ENCODE data around the gene CPA3. TPM values are rescaled to one million over a fixed set of nuclear protein-coding genes. Genes with fewer than 3 reads are reported as not detected.

CPA3 gene
- total RNA-seq, 1 donor from 2014 or later: not detected

- no peaks in the 10 kb centered on the region for H3K9me3 Mint-ChIP-seq (ENCODE audit: unreplicated experiment)
- no peak for DNase-seq
- no peak overlapping the region for H3K4me3 Mint-ChIP-seq (ENCODE audit: unreplicated experiment)
- no peaks in the 10 kb centered on the region for H3K4me1 Mint-ChIP-seq (ENCODE audit: low read depth, unreplicated experiment)
- H3K27ac Mint-ChIP-seq (ENCODE audit: unreplicated experiment): no peak overlapping the region
- TF ChIP-seq CTCF (IDR thresholded peaks at IDR 0.05; ENCODE audit: partially characterized antibody, unreplicated experiment): no peak
- no peaks in the 10 kb centered on the region for H3K36me3 Mint-ChIP-seq (ENCODE audit: unreplicated experiment)
- no peaks in the 10 kb centered on the region for H3K27me3 Mint-ChIP-seq (ENCODE audit: unreplicated experiment)
These were observed 17.7 kb upstream of the CPA3 start for GRCh38 chr3:148847351-148847750.

- Mint-ChIP-seq H3K9me3 (ENCODE audit: unreplicated experiment) (no peaks in the 10 kb centered on the region), H3K36me3 (ENCODE audit: unreplicated experiment) (no peaks in the 10 kb centered on the region), H3K27me3 (ENCODE audit: unreplicated experiment) (no peaks in the 10 kb centered on the region), H3K4me3 (ENCODE audit: unreplicated experiment) (no peak overlapping the region), H3K27ac (ENCODE audit: unreplicated experiment) (no peak overlapping the region), H3K4me1 (ENCODE audit: low read depth, unreplicated experiment) (no peaks in the 10 kb centered on the region)
- TF ChIP-seq CTCF (IDR thresholded peaks at IDR 0.05; ENCODE audit: partially characterized antibody, unreplicated experiment): no peak
- DNase-seq: no peak
These were observed 16.7 kb upstream of the CPA3 start for GRCh38 chr3:148848410-148848809.

- Mint-ChIP-seq H3K27me3 (ENCODE audit: unreplicated experiment) (no peaks in the 10 kb centered on the region), H3K4me3 (ENCODE audit: unreplicated experiment) (no peak overlapping the region), H3K36me3 (ENCODE audit: unreplicated experiment) (no peaks in the 10 kb centered on the region), H3K9me3 (ENCODE audit: unreplicated experiment) (no peaks in the 10 kb centered on the region), H3K4me1 (ENCODE audit: low read depth, unreplicated experiment) (no peaks in the 10 kb centered on the region), H3K27ac (ENCODE audit: unreplicated experiment) (no peak overlapping the region)
- no peak for TF ChIP-seq CTCF (IDR thresholded peaks at IDR 0.05; ENCODE audit: partially characterized antibody, unreplicated experiment)
- no peak for DNase-seq
These were observed 12.7 kb upstream of the CPA3 start for GRCh38 chr3:148852271-148852992.

GRCh38 chr3:148853076-148853475, 12.0 kb upstream of the CPA3 start:
- Mint-ChIP-seq H3K36me3 (ENCODE audit: unreplicated experiment) (no peaks in the 10 kb centered on the region), H3K9me3 (ENCODE audit: unreplicated experiment) (no peaks in the 10 kb centered on the region), H3K4me3 (ENCODE audit: unreplicated experiment) (no peak overlapping the region), H3K27ac (ENCODE audit: unreplicated experiment) (no peak overlapping the region), H3K4me1 (ENCODE audit: low read depth, unreplicated experiment) (no peaks in the 10 kb centered on the region), H3K27me3 (ENCODE audit: unreplicated experiment) (no peaks in the 10 kb centered on the region)
- no peak for DNase-seq
- TF ChIP-seq CTCF (IDR thresholded peaks at IDR 0.05; ENCODE audit: partially characterized antibody, unreplicated experiment): no peak

- no peak overlapping the region for H3K27ac Mint-ChIP-seq (ENCODE audit: unreplicated experiment)
- H3K4me3 Mint-ChIP-seq (ENCODE audit: unreplicated experiment): no peak overlapping the region
- no peaks in the 10 kb centered on the region for H3K9me3 Mint-ChIP-seq (ENCODE audit: unreplicated experiment)
- no peak for TF ChIP-seq CTCF (IDR thresholded peaks at IDR 0.05; ENCODE audit: partially characterized antibody, unreplicated experiment)
- DNase-seq: no peak
- no peaks in the 10 kb centered on the region for H3K27me3 Mint-ChIP-seq (ENCODE audit: unreplicated experiment)
- no peaks in the 10 kb centered on the region for H3K36me3 Mint-ChIP-seq (ENCODE audit: unreplicated experiment)
- H3K4me1 Mint-ChIP-seq (ENCODE audit: low read depth, unreplicated experiment): no peaks in the 10 kb centered on the region
These were observed 11.0 kb upstream of the CPA3 start for GRCh38 chr3:148854061-148854460.

Data from glutamatergic neuron (in vitro differentiated cells).